Mesendoderm (in vitro differentiated cells): Measurements from ENCODE around the gene CPT1A.

Source experiments
- DNase-seq: peaks from one replicate; pipeline ENCODE4 v3.0.0; 2013
- H2AK5ac ChIP-seq: 2 replicates; pipeline ENCODE4 v1.6.1; 2013; ENCODE audit warnings: low read length, inconsistent platforms
- H2BK120ac ChIP-seq: 2 replicates; pipeline ENCODE4 v1.6.1; 2013; ENCODE audit warnings: low read depth, mild to moderate bottlenecking, low read length, moderate library complexity, mixed read lengths
- H2BK15ac ChIP-seq: replicated peaks from 2 replicates; pipeline ENCODE4 v1.6.1; 2013; ENCODE audit warnings: low read depth, mild to moderate bottlenecking, moderate library complexity
- H2BK5ac ChIP-seq: 2 replicates; pipeline ENCODE4 v1.6.1; 2013; ENCODE audit warnings: low read length, inconsistent platforms
- H3K18ac ChIP-seq: 2 replicates; pipeline ENCODE4 v1.6.1; 2013; ENCODE audit warnings: mild to moderate bottlenecking, low read length, mixed read lengths
- H3K23ac ChIP-seq: one replicate; pipeline ENCODE4 v1.6.1; 2013; ENCODE audit warnings: low read length
- H3K27ac ChIP-seq: 2 replicates; pipeline ENCODE4 v1.5.1; 2013; ENCODE audit warnings: low read depth, mild to moderate bottlenecking, inconsistent platforms, low read length, moderate library complexity
- H3K27me3 ChIP-seq: 2 replicates; pipeline ENCODE4 v1.6.1; 2013; ENCODE audit warnings: low read length, control low read depth, mild to moderate bottlenecking, inconsistent platforms; ENCODE audit not compliant: insufficient read depth, poor library complexity
- H3K36me3 ChIP-seq: 2 replicates; pipeline ENCODE4 v1.6.1; 2013; ENCODE audit warnings: low read length, inconsistent platforms; ENCODE audit not compliant: control insufficient read depth, insufficient read depth
- H3K4ac ChIP-seq: one replicate; pipeline ENCODE4 v1.6.1; 2013; ENCODE audit warnings: low read depth, mild to moderate bottlenecking, low read length, moderate library complexity
- H3K4me1 ChIP-seq: 2 replicates; pipeline ENCODE4 v1.6.1; 2013; ENCODE audit warnings: low read depth, low read length, inconsistent platforms; ENCODE audit not compliant: control insufficient read depth
- H3K4me2 ChIP-seq: 2 replicates; pipeline ENCODE4 v1.6.1; 2013; ENCODE audit warnings: low read length
- H3K4me3 ChIP-seq: 2 replicates; pipeline ENCODE4 v1.5.1; 2013; ENCODE audit warnings: mild to moderate bottlenecking, low read length
- H3K56ac ChIP-seq: one replicate; pipeline ENCODE4 v1.6.1; 2013; ENCODE audit warnings: low read length
- H3K79me1 ChIP-seq: 2 replicates; pipeline ENCODE4 v1.6.1; 2013; ENCODE audit warnings: low read length, inconsistent platforms
- H3K79me2 ChIP-seq: 2 replicates; pipeline ENCODE4 v1.6.1; 2013; ENCODE audit warnings: mild to moderate bottlenecking, low read length; ENCODE audit not compliant: control insufficient read depth, insufficient read depth
- H3K9ac ChIP-seq: 2 replicates; pipeline ENCODE4 v1.6.1; 2013; ENCODE audit warnings: low read length, inconsistent platforms
- H4K5ac ChIP-seq: one replicate; pipeline ENCODE4 v1.6.1; 2013; ENCODE audit warnings: low read length
- H4K8ac ChIP-seq: one replicate; pipeline ENCODE4 v1.6.1; 2013; ENCODE audit warnings: low read depth, mild to moderate bottlenecking, control low read depth, low read length, moderate library complexity
- WGBS: extraction: QIAGEN DNeasy Blood & Tissue Kit; methylation state at CpG from one replicate; pipeline ENCODE4 v1.1.7; 2013; ENCODE audit warnings: low lambda C conversion rate, missing lambda C conversion rate; ENCODE audit not compliant: insufficient coverage; ENCODE audit errors: extremely low coverage; 5-methylcytosine and 5-hydroxymethylcytosine counted together

The CPT1A gene

GRCh38 chr11:68816917-68817419, 24.7 kb downstream of the CPT1A start:
- no peak overlapping the region for H2BK5ac ChIP-seq
- H3K4me1 ChIP-seq, result no peaks in the 10 kb centered on the region
- no peak overlapping the region for H3K4ac ChIP-seq
- DNase-seq, result no peak
- no peak overlapping the region for H3K4me2 ChIP-seq
- H3K27ac ChIP-seq, result no peak overlapping the region
- H3K36me3 ChIP-seq, result no peaks in the 10 kb centered on the region
- H2AK5ac ChIP-seq, result no peak overlapping the region
- no peak overlapping the region for H3K9ac ChIP-seq
- H3K18ac ChIP-seq, result no peak overlapping the region
- H2BK15ac ChIP-seq, result no peak overlapping the region
- no peak overlapping the region for H3K56ac ChIP-seq
- H3K79me2 ChIP-seq, result no peaks in the 10 kb centered on the region
- 100% methylated on average over 1 of the region's 7 CpGs for WGBS
- H3K4me3 ChIP-seq, result no peak overlapping the region
- no peaks in the 10 kb centered on the region for H3K27me3 ChIP-seq
- no peaks in the 10 kb centered on the region for H3K79me1 ChIP-seq
- no peak overlapping the region for H3K23ac ChIP-seq
- no peak overlapping the region for H4K8ac ChIP-seq
- no peak overlapping the region for H4K5ac ChIP-seq
- H2BK120ac ChIP-seq, result no peak overlapping the region

- no CpG with 5 or more reads among the region's 22 CpGs for WGBS
- no peak overlapping the region for H2BK5ac ChIP-seq
- no peak overlapping the region for H3K9ac ChIP-seq
- no peak overlapping the region for H2AK5ac ChIP-seq
- no peak overlapping the region for H3K27ac ChIP-seq
- no peak overlapping the region for H2BK15ac ChIP-seq
- no peaks in the 10 kb centered on the region for H3K4me1 ChIP-seq
- H3K18ac ChIP-seq, result no peak overlapping the region
- H3K36me3 ChIP-seq, result no peaks in the 10 kb centered on the region
- no peak overlapping the region for H4K5ac ChIP-seq
- H3K56ac ChIP-seq, result no peak overlapping the region
- no peaks in the 10 kb centered on the region for H3K79me1 ChIP-seq
- no peak for DNase-seq
- H3K23ac ChIP-seq, result no peak overlapping the region
- H3K27me3 ChIP-seq, result no peaks in the 10 kb centered on the region
- no peak overlapping the region for H4K8ac ChIP-seq
- H3K4ac ChIP-seq, result no peak overlapping the region
- H3K4me3 ChIP-seq, result no peak overlapping the region
- H3K4me2 ChIP-seq, result no peak overlapping the region
- no peaks in the 10 kb centered on the region for H3K79me2 ChIP-seq
- no peak overlapping the region for H2BK120ac ChIP-seq
Measured at GRCh38 chr11:68816251-68816776, 25.4 kb downstream of the CPT1A start.

- Histone ChIP-seq H3K4me1 (no peaks in the 10 kb centered on the region), H3K36me3 (no peaks in the 10 kb centered on the region), H3K79me1 (no peaks in the 10 kb centered on the region), H2BK5ac (no peak overlapping the region), H3K27ac (no peak overlapping the region), H3K23ac (no peak overlapping the region), H4K5ac (no peak overlapping the region), H3K18ac (no peak overlapping the region), H3K79me2 (no peaks in the 10 kb centered on the region), H2BK120ac (no peak overlapping the region), H2AK5ac (no peak overlapping the region), H3K4me2 (no peak overlapping the region), H3K56ac (no peak overlapping the region), H3K9ac (no peak overlapping the region), H3K4ac (no peak overlapping the region), H2BK15ac (no peak overlapping the region), H3K4me3 (no peak overlapping the region), H3K27me3 (no peaks in the 10 kb centered on the region), H4K8ac (no peak overlapping the region)
- DNase-seq, result no peak
- no CpG with 5 or more reads among the region's 11 CpGs for WGBS
Measured at GRCh38 chr11:68813773-68814172, 27.9 kb downstream of the CPT1A start.

GRCh38 chr11:68812526-68812925, 29.2 kb downstream of the CPT1A start:
- H3K27me3 ChIP-seq, result no peaks in the 10 kb centered on the region
- no peak overlapping the region for H4K5ac ChIP-seq
- no peak overlapping the region for H2BK15ac ChIP-seq
- H2BK120ac ChIP-seq, result no peak overlapping the region
- H3K79me2 ChIP-seq, result no peaks in the 10 kb centered on the region
- no CpG with 5 or more reads among the region's 15 CpGs for WGBS
- no peak overlapping the region for H3K9ac ChIP-seq
- no peak for DNase-seq
- no peak overlapping the region for H4K8ac ChIP-seq
- H3K4me2 ChIP-seq, result no peak overlapping the region
- H3K79me1 ChIP-seq, result no peaks in the 10 kb centered on the region
- no peak overlapping the region for H3K4me3 ChIP-seq
- H3K4me1 ChIP-seq, result no peaks in the 10 kb centered on the region
- no peaks in the 10 kb centered on the region for H3K36me3 ChIP-seq
- H3K23ac ChIP-seq, result no peak overlapping the region
- H2AK5ac ChIP-seq, result no peak overlapping the region
- H3K18ac ChIP-seq, result no peak overlapping the region
- no peak overlapping the region for H3K4ac ChIP-seq
- no peak overlapping the region for H3K56ac ChIP-seq
- H2BK5ac ChIP-seq, result no peak overlapping the region
- no peak overlapping the region for H3K27ac ChIP-seq

- no CpG with 5 or more reads among the region's 7 CpGs for WGBS
- Histone ChIP-seq H4K8ac (no peak overlapping the region), H3K9ac (no peak overlapping the region), H3K27ac (no peak overlapping the region), H3K56ac (no peak overlapping the region), H2BK5ac (no peak overlapping the region), H3K18ac (no peak overlapping the region), H4K5ac (no peak overlapping the region), H3K79me1 (no peaks in the 10 kb centered on the region), H2AK5ac (no peak overlapping the region), H3K4me3 (no peak overlapping the region), H3K4ac (no peak overlapping the region), H3K27me3 (no peaks in the 10 kb centered on the region), H2BK15ac (no peak overlapping the region), H3K79me2 (no peaks in the 10 kb centered on the region), H3K4me2 (no peak overlapping the region), H3K36me3 (no peaks in the 10 kb centered on the region), H2BK120ac (no peak overlapping the region), H3K23ac (no peak overlapping the region), H3K4me1 (no peaks in the 10 kb centered on the region)
- DNase-seq, result no peak
Measured at GRCh38 chr11:68810164-68810563, 31.6 kb downstream of the CPT1A start.

- Histone ChIP-seq H4K5ac (no peak overlapping the region), H2BK15ac (no peak overlapping the region), H3K18ac (no peak overlapping the region), H3K9ac (no peak overlapping the region), H2AK5ac (no peak overlapping the region), H3K27me3 (no peaks in the 10 kb centered on the region), H2BK5ac (no peak overlapping the region), H3K56ac (no peak overlapping the region), H3K36me3 (no peaks in the 10 kb centered on the region), H3K4me2 (no peak overlapping the region), H3K79me1 (no peaks in the 10 kb centered on the region), H2BK120ac (no peak overlapping the region), H3K27ac (no peak overlapping the region), H3K79me2 (no peaks in the 10 kb centered on the region), H3K4me1 (no peaks in the 10 kb centered on the region), H3K4ac (no peak overlapping the region), H4K8ac (no peak overlapping the region), H3K23ac (no peak overlapping the region), H3K4me3 (no peak overlapping the region)
- WGBS, result no CpG with 5 or more reads among the region's 5 CpGs
- DNase-seq, result no peak
Measured at GRCh38 chr11:68809506-68809905, 32.2 kb downstream of the CPT1A start.
